AG08396 (cell line): ENCODE data around the gene TNFRSF14.

ENCODE experiments used
- DNase-seq: peaks from one replicate; pipeline ENCODE4 v3.0.0; 2012; ENCODE audit warnings: low spot score, mixed read lengths

The TNFRSF14 gene

GRCh38 chr1:2556277-2556677 is at the start of gene TNFRSF14:
Gene TNFRSF14, plus strand, starts transcription at chr1:2556371. Its CDS starts 294 bp downstream, at chr1:2556665.
- DNase-seq: peak; percentile 79

- DNase-seq: no peak
Measured at GRCh38 chr1:2506901-2507565, 49.1 kb upstream of the TNFRSF14 start.

DNA sequence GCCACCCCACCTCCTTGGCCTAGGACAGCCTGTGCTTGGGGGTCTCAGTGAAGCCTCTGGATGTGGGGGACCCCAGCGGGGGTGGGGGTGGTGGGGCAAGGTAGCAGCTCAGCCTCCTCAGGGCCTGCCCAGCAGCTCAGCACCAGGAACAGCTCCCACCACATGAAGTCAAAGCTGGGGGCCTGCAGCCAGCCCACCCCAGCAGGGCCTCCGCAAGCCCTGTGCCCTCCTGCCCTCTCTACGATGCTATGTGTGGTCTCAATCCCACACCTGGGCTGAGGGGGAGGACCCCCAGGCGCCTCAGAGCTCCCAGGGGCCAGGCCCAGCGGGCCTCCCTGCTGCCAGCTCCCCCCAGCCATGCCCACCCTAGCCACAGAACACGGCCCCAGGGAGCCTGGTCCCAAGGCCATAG is 48.4 kb upstream of the TNFRSF14 start:
- no peak for DNase-seq

- no peak for DNase-seq
Measured at GRCh38 chr1:2508180-2508579, 48.0 kb upstream of the TNFRSF14 start.

DNA sequence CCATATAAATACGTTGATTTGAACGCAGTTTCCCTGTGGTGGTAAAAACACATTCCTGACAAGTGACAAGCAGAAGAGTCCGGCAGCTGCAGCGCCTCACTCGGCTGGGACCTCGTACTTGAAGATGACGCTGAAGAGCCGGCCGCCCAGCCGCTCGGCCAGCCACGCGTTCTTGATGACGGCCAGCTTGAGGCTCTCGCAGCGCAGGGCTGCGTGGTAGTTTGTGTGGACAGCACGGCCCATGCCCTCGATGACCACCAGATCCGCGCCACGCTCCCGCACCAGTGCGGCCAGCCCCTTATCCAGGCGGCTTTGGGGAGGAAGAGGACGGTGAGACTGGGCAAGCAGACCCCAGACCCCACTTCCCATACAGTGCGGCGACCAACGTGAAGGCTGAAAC is 47.4 kb upstream of the TNFRSF14 start:
- DNase-seq: no peak

GRCh38 chr1:2509589-2509988 is 46.6 kb upstream of the TNFRSF14 start:
- no peak for DNase-seq

DNA sequence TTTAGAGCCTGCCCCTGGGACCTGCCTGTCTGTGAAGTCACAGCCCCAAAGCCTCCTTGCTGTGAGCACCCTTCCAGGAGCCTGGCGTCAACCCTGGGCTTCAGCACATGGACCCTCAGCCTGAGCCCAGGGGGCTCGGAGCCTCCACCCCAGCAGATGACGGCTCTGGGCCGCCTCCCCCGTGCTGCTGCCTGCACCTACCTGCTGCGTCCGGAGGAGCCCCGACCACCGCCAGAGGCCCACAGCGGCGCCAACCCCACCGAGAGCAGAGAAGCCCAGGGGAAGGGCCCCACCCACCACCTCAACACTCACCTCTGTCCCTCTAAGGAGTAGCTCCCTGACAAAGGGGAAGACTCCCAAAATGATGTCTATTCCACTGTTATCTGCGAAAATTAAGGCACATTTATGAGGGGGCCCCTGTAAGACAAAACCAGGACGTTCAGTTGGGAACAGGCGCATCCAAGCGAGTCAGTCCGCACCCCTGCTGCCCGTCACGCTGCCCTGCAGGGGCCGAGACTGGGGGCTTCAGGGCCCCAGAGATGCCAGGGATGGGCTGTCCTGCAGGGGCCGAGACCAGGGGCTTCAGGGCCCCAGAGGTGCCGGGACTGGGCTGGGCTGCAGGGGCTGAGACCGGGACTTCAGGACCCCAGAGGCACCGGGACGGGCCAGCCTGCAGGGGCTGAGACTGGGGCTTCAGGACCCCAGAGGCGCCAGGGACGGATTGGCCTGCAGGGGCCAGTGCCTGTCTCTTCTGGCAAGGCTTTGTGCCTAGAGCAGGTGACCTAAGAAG is 45.6 kb upstream of the TNFRSF14 start:
- DNase-seq: no peak

GRCh38 chr1:2512862-2513421 is 43.2 kb upstream of the TNFRSF14 start:
- no peak for DNase-seq

DNA sequence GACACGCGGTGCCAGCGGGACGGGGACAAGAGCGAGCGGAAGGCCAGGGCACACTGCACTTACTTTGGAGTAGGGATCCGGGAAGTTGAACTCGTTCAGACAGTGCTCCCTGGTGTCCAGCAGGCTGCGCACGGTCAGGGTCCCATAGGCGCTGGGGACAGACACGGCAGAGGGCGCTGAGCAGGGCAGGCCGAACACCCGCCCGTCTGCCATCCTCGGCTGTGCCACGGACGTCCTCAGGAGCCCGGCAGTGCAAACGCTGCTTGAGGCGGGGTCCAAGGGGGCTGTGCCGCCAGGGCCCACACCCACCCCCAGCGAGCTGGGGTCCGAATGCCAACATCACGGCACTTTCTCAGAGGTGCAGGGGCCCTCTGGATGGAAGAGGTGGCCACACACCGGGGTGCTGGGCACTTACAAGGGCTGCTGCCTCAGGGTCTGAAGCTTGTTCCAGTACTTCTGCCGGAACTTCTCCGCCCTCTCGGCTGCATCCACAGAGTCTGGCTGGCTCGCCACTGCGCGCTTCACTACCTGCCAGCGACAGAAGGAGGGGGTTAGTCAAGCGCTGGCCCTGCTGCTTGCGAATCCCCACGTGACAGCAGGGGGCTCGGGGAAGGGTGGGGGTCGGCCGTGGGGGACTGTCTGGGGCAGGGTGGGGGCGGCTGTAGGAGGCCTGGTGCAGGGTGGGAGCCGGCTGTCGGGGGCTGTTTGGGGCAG is 42.1 kb upstream of the TNFRSF14 start:
- DNase-seq: no peak

DNA sequence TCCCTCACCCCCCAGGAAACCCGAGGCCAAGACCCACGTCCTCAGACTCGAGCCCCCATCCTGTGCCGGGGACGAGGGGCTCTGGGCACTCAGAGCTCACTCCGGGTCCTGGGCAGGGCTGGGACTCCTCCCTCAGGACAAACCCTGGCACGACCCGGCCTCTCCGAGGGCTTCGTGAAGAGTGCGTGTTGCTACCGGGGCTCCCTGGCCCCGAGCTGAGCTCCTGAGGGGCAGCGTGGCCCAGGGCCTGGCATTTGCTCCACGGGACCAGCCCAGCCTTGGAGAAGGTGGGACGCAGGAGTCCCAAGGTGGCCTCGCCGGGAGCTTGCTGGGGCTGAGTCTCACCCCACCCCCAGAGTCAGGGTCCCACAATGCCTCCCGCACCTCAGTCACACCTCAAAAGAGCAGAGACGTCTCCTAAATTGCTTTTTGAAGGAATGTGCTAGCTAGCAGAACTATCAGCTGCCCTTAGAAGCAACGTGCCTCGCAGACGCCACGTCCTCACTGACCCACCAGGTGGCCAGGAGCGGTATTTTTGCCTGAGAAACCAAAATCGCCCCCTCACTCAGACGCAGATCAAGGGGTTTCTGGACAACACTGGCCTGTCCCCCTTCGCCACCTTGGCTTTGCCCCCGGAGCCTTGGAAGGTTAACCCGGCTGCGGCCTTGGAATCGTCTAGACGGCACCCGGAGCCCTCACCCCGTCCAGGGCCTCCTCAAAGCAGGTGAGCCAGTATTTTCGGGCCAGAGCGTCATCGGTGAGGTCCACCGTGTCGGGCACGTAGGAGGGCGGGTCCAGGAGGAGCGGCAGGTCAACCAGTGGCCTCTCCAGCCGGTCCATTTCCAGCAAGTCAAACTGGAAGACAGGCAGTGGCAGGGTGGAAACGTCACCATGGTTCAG is 41.1 kb upstream of the TNFRSF14 start:
- DNase-seq: no peak

DNA sequence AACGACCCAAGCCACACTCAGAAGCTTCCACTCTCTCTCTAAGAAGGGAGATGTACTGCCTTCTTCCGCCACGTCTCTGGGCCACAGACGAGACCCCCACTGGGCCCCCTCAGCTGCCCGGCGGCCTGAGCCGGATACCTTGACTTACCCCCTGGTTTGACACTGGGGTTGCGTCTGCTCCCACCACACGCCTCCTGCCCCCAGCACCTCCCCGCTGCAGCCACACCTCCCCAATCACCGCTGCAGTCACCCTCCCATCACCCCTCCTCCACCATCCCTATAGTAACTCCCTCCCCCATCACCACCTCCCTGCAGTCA is 40.4 kb upstream of the TNFRSF14 start:
- DNase-seq: no peak

DNA sequence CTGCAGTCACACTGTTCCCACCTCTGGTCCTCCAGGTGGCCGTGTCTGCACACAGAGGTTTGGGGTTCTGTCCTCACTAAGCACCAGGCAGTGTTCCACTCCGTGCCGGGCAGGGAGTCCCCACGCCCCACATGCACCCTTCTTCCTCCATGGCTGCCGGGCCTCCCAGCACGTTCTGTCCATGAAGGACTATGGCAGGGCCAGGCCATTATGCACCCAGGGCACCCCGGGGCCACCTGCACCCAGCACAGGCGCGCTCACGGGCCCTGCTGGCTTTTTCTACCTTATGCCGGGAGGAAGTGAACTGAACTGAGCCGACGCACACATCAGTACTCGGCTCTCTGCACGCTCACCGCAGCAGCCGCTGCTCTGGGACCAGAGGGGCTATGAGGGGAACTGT is 40.0 kb upstream of the TNFRSF14 start:
- DNase-seq: no peak

DNA sequence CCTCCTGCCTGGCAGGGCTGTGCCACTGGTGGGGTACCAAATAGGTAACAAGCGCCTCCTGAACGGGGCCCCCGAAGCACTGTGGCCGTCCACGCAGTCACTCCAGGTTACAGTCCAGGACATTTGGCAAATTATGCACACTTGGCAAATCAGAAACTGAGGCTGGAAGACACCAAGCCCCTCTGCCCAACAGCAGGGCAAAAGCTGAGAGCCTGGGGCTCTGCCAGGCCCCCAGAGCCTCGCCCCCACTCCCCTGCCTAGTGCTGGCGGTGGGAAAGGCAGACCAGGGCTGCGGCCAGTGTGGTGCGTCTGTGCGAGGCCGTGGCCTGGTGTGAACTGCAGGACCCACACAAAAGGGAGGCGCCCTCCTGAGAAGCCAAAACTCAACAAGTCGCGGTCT is 39.2 kb upstream of the TNFRSF14 start:
- DNase-seq: no peak

GRCh38 chr1:2517966-2518365 is 38.2 kb upstream of the TNFRSF14 start:
- DNase-seq: no peak

GRCh38 chr1:2518528-2518927 is 37.6 kb upstream of the TNFRSF14 start:
- DNase-seq: no peak

DNA sequence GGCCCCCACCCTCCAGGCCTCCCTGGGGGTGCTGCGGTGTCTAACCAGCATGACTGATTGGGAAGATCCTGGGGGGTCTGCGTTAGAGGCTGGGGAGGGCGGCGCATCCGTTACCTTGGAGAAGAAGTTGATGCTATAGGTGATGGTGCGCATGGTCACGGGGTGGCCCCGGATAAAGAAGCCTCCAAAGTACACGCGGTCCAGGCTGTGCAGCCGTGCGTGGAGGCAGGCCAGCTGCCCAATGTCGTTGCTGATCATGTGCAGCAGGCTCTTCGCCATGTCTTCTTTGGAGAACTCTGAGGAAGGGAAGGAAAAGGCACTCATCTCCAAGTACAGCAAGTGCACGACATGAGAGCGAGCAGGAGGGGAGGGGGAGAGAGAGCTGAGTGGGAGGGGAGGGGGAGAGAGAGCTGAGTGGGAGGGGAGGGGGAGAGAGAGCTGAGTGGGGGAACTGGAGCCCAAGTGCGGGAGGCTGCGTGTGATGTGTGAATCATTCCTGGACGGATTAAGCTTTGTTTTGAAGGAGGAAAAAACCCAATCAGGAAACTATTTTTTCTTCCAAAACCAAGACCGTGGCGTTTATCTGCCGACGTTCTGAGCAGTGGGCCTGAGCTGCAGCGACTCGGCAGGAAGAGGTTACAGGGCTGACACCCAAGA is 37.0 kb upstream of the TNFRSF14 start:
- no peak for DNase-seq

- no peak for DNase-seq
Measured at GRCh38 chr1:2519729-2520128, 36.4 kb upstream of the TNFRSF14 start.

- DNase-seq: no peak
Measured at GRCh38 chr1:2520206-2520605, 36.0 kb upstream of the TNFRSF14 start.

DNA sequence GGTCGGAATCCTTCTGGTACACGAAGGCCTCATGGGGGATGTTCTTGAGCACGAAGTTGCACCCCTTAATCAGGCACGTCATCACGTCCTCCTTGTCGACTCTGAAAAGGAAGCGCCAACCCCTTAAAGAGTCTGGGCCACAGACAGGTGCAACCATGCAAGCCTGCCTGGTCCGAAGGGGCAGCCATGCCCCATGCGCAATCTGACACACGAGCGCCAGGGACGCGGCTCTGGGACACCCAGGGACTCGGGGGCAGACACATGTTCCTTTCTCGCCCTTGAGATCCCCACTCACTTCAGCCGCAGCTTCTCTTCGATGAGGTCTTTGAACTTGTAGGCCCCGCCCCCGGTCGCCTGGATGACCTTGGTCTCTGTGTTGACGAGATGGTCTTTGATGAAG is 35.4 kb upstream of the TNFRSF14 start:
- no peak for DNase-seq

- no peak for DNase-seq
Measured at GRCh38 chr1:2522230-2522629, 33.9 kb upstream of the TNFRSF14 start.

DNA sequence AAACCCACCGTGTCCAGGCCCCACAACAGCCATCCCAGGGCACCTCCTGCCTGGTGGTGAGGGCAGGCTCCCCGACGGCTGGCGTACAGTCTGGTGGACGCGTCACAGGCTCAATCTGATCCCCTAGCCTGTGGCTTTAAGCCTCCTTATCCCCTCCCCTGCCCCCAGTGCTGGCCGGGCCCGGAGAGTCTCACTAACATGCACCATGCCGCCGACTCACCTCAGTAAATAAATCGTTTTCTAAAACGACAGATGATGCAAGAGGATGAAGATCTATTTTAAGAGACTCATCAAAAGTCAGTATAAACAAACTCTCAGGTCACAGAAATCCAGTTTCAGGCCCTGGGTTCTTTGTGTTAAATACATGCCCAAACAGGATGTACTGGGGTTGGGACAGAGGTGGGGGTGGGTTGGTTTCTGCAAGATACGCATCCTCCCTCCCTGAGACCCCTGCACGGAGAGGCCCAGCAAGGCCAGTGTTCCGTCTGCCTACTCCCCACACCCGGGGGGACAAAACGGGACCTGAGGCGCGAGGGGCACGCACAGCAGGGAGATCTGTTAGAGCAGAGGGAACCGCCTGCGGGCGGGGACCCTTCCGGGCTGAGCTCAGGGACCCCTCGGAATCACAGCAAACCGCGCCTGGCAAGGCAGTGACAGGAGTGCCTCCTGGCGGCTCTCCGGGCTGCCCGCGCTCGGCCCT is 32.8 kb upstream of the TNFRSF14 start:
- no peak for DNase-seq
